ENCODE results near the gene CFB.
"Not testable (repeated sequence)": the region's sequence is repeated elsewhere in the genome, so short reads cannot be mapped to it uniquely, and the experiment has no call there.

The CFB gene

GRCh38 chr6:31901953-31902643, 43.8 kb upstream of the CFB start, which contains the start of gene ZBTB12:
ZBTB12 (minus strand) TSS chr6:31902086; CDS start chr6:31901305, 781 bp downstream.
- intact Hi-C loops (cut with DNase I; ENCODE audit: low total_unique reads), result no loop called here

GRCh38 chr6:31903957-31904356, 41.9 kb upstream of the CFB start:
- intact Hi-C loops (cut with DNase I; ENCODE audit: low total_unique reads), result no loop called here
- H3K4me1 ChIP-seq, result peaks cover 0 to 30% (median 24%) of the 10 kb centered on the region in 4 donors
- H3K9me3 ChIP-seq, result no peaks in the 10 kb centered on the region
- H3K27me3 ChIP-seq, result no peaks in the 10 kb centered on the region
- H3K4me3 ChIP-seq, result no peak overlapping the region
- DNase-seq, result no peak
- no peak for TF ChIP-seq CTCF (IDR thresholded peaks at IDR 0.05)
- no peak overlapping the region for H3K27ac ChIP-seq
- H3K36me3 ChIP-seq, result peaks cover 0 to 9% (median 0%) of the 10 kb centered on the region in 3 donors

More at GRCh38 chr6:31901953-31902643, 43.8 kb upstream of the CFB start, which contains the start of gene ZBTB12:
- H3K4me3 ChIP-seq, result peak within 1 kb of the TSS; percentile 68 to 77
- H3K4me1 ChIP-seq, result peaks cover 0 to 38% (median 31%) of the 10 kb centered on the region in 4 donors
- peak; percentile 87 to 95 for DNase-seq
- H3K27me3 ChIP-seq, result no peaks in the 10 kb centered on the region
- no peaks in the 10 kb centered on the region for H3K9me3 ChIP-seq
- peaks cover 0 to 9% (median 0%) of the 10 kb centered on the region in 3 donors for H3K36me3 ChIP-seq
- peak in 1 of 2 experiments; percentile 11 for TF ChIP-seq CTCF (IDR thresholded peaks at IDR 0.05)
- H3K27ac ChIP-seq, result peak within 1 kb of the TSS; percentile 83 to 85

- no peak for DNase-seq
- Histone ChIP-seq H3K27me3 (no peaks in the 10 kb centered on the region), H3K27ac (no peak overlapping the region), H3K9me3 (no peaks in the 10 kb centered on the region), H3K36me3 (peaks cover 0 to 3% (median 0%) of the 10 kb centered on the region in 3 donors), H3K4me1 (peaks cover 0 to 21% (median 16%) of the 10 kb centered on the region in 4 donors), H3K4me3 (no peak overlapping the region)
- intact Hi-C loops (cut with DNase I; ENCODE audit: low total_unique reads), result loop anchor here (5.0 kb wide), 1 partner anchor 47 kb away; no protein-coding TSS in a partner anchor
- TF ChIP-seq CTCF (IDR thresholded peaks at IDR 0.05), result no peak
Observed at GRCh38 chr6:31905041-31905440, 40.9 kb upstream of the CFB start.

- no peaks in the 10 kb centered on the region for H3K27me3 ChIP-seq
- intact Hi-C loops (cut with DNase I; ENCODE audit: low total_unique reads), result loop anchor here (5.0 kb wide), 1 partner anchor 46 kb away; no protein-coding TSS in a partner anchor
- peaks cover 0 to 21% (median 11%) of the 10 kb centered on the region in 4 donors for H3K4me1 ChIP-seq
- H3K4me3 ChIP-seq, result no peak overlapping the region
- no peaks in the 10 kb centered on the region for H3K9me3 ChIP-seq
- no peaks in the 10 kb centered on the region for H3K36me3 ChIP-seq
- TF ChIP-seq CTCF (IDR thresholded peaks at IDR 0.05), result no peak
- H3K27ac ChIP-seq, result no peak overlapping the region
- DNase-seq, result no peak
Observed at GRCh38 chr6:31906122-31906521, 39.8 kb upstream of the CFB start.

GRCh38 chr6:31906727-31907126, 39.2 kb upstream of the CFB start:
- not testable (repeated sequence) for H3K27ac ChIP-seq, H3K9me3 ChIP-seq, DNase-seq, H3K36me3 ChIP-seq, H3K27me3 ChIP-seq, H3K4me3 ChIP-seq
- intact Hi-C loops (cut with DNase I; ENCODE audit: low total_unique reads), result loop anchor here (5.0 kb wide), 1 partner anchor 46 kb away; no protein-coding TSS in a partner anchor
- peaks cover 0 to 23% (median 10%) of the 10 kb centered on the region in 4 donors for H3K4me1 ChIP-seq

GRCh38 chr6:31907158-31907813, 38.6 kb upstream of the CFB start:
- Histone ChIP-seq H3K27me3 (no peaks in the 10 kb centered on the region), H3K4me3 (no peak overlapping the region), H3K4me1 (peaks cover 0 to 25% (median 10%) of the 10 kb centered on the region in 4 donors), H3K36me3 (no peaks in the 10 kb centered on the region), H3K9me3 (no peaks in the 10 kb centered on the region), H3K27ac (no peak overlapping the region)
- no peak for DNase-seq
- no peak for TF ChIP-seq CTCF (IDR thresholded peaks at IDR 0.05)
- intact Hi-C loops (cut with DNase I; ENCODE audit: low total_unique reads), result loop anchor here (5.0 kb wide), 1 partner anchor 45 kb away; no protein-coding TSS in a partner anchor

- H3K27me3 ChIP-seq, H3K36me3 ChIP-seq, H3K27ac ChIP-seq, H3K4me3 ChIP-seq, H3K9me3 ChIP-seq, DNase-seq: not testable (repeated sequence)
- peaks cover 0 to 16% (median 5%) of the 10 kb centered on the region in 4 donors for H3K4me1 ChIP-seq
- intact Hi-C loops (cut with DNase I; ENCODE audit: low total_unique reads), result loop anchor here (5.0 kb wide), 1 partner anchor 44 kb away; no protein-coding TSS in a partner anchor
Observed at GRCh38 chr6:31908255-31908654, 37.6 kb upstream of the CFB start.

Measured in tibial artery (tissue), 4 donors.